Skeletal muscle satellite cell (primary cell): ENCODE data around the gene ADD3.
"Not testable (repeated sequence)": the region's sequence is repeated elsewhere in the genome, so short reads cannot be mapped to it uniquely, and the experiment has no call there.

Experiments
- H3K27me3 ChIP-seq: 2 replicates; pipeline ENCODE4 v1.7.0; 2013; ENCODE audit warnings: low read length; ENCODE audit not compliant: control insufficient read depth, insufficient read depth
- H3K36me3 ChIP-seq: 2 replicates; pipeline ENCODE4 v1.7.0; 2013; ENCODE audit warnings: mild to moderate bottlenecking, control low read depth, low read length; ENCODE audit not compliant: insufficient read depth
- H3K4me1 ChIP-seq: 2 replicates; pipeline ENCODE4 v1.7.0; 2013; ENCODE audit warnings: low read length; ENCODE audit not compliant: control insufficient read depth, insufficient read depth
- H3K4me2 ChIP-seq: 2 replicates; pipeline ENCODE4 v1.7.0; 2013; ENCODE audit warnings: mild to moderate bottlenecking, low read length
- H3K4me3 ChIP-seq: 2 replicates; pipeline ENCODE4 v1.7.0; 2013; ENCODE audit warnings: low read length
- H3K9ac ChIP-seq: 2 replicates; pipeline ENCODE4 v1.7.0; 2013; ENCODE audit warnings: mild to moderate bottlenecking, low read depth, low read length, moderate library complexity
- H3K9me3 ChIP-seq: replicated peaks from 2 replicates; pipeline ENCODE4 v1.7.0; 2013; ENCODE audit warnings: mild to moderate bottlenecking, control low read depth, low read length

The ADD3 gene

DNA sequence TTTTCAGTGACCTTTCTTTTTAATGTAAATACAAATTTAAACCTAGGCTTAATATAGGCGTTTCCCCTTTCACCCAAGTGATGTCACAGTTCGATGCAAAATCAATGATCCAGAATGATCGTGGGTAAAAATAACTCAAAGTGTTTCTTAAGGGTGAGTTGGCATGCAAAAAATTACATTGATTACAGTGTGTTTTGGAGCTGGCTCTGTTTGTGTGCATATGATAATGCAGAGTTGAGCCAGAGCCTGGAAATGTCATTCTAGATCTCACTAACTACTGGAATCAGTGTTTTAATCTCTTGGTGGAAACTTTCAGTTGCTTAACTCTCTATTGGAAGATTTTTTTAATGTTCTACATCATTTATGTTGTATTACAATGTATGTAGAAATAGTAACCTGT, 127.1 kb downstream of the ADD3 start:
- Histone ChIP-seq H3K9me3 (no peaks in the 10 kb centered on the region), H3K27me3 (no peaks in the 10 kb centered on the region), H3K4me3 (no peak overlapping the region), H3K4me1 (peaks cover 4% of the 10 kb centered on the region), H3K9ac (no peak overlapping the region), H3K36me3 (peaks cover 22% of the 10 kb centered on the region), H3K4me2 (no peak overlapping the region)

DNA sequence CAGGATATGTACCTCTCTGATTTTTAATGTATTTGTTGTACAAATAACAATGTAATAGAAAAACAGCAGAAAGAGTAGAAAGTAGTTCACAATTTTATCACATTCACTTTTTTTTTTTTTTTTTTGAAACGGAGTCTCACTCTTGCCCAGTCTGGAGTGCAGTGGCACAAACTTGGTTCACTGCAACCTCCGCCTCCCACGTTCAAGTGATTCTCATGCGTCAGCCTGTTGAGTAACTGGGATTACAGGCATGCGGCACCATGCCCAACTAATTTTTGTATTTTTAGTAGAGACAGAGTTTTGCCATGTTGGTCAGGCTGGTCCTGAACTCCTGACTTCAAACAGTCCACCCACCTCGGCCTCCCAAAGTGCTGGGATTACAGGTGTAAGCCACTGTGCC, 128.1 kb downstream of the ADD3 start:
- H3K9me3 ChIP-seq, H3K4me3 ChIP-seq: not testable (repeated sequence)
- peaks cover 17% of the 10 kb centered on the region for H3K36me3 ChIP-seq

DNA sequence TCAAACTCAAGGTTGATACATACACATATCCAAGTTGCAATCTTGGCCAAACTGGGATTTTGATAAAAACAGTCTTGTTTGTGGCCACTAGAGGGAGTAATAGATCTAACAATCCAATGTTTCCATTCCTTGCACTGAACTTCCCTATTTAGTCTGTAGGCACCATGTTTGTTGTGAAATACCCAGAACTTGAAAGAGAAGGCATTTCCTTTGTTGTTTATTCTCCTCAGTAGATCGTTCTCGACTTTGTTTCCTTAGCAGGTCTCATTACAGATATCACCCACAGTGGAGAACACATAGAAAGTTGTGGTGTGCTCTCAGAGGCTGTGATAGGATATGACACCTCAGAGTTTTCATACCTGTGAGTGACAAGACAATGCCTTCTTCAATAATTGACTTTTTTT, 129.4 kb downstream of the ADD3 start:
- Histone ChIP-seq H3K4me2 (peak overlapping the region; percentile 47), H3K27me3 (no peaks in the 10 kb centered on the region), H3K9me3 (no peaks in the 10 kb centered on the region), H3K36me3 (peaks cover 6% of the 10 kb centered on the region), H3K4me3 (no peak overlapping the region), H3K4me1 (peaks cover 8% of the 10 kb centered on the region), H3K9ac (no peak overlapping the region)

More for the DNA sequence above, 128.1 kb downstream of the ADD3 start:
- not testable (repeated sequence) for H3K4me1 ChIP-seq, H3K4me2 ChIP-seq, H3K9ac ChIP-seq, H3K27me3 ChIP-seq

DNA sequence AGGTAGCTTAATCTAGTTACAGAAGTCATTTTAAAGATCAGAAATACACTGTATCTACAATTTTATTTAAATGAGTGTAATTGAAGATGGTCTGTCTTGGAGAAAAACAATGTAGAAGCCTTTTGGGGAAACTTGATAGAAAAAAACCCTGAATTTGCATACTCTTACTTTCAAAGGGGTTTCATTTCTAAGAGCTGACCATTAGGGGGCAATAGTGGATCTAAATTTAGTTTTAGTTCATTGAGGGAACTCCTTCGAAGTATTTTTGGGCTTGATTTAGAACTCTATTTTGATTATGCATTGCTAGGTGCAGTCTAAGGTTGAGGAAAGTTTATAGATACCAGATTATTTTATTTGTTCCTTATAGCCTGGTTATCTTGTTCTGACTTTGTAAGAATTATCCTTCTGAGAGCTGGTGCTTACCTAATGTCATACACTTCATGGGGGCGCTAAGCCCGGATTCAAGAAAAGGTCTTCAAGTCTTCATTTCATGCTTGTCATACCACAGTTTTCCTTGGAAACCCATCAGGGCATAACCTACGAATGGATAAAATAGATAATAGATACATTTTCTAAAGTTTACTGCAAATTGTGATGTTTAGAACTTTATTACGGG, 130.5 kb downstream of the ADD3 start:
- Histone ChIP-seq H3K27me3 (no peaks in the 10 kb centered on the region), H3K4me2 (no peak overlapping the region), H3K36me3 (peaks cover 2% of the 10 kb centered on the region), H3K9ac (no peak overlapping the region), H3K4me1 (peaks cover 8% of the 10 kb centered on the region), H3K9me3 (no peaks in the 10 kb centered on the region), H3K4me3 (no peak overlapping the region)

DNA sequence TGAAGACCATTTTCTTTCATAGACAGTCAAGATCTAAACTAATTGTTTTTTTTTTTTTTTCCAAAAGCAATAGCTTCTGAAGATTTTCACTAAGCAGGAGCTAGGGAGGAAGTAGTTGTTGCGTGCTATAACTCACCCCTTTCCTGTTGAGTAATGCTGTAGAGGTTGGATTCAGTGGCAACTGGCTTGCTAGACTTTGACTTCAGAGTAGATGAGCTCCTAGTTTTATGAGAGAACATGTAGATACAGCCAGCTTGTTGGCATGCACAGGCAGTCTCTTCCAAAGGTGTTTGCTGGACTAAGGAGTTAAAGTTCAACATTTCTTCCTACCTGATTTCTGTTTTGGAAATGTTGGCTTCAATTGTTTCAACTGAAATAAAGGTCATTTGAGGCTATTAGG, 133.4 kb downstream of the ADD3 start:
- H3K27me3 ChIP-seq: no peaks in the 10 kb centered on the region
- no peak overlapping the region for H3K4me3 ChIP-seq
- H3K9me3 ChIP-seq: no peaks in the 10 kb centered on the region
- no peak overlapping the region for H3K4me2 ChIP-seq
- peaks cover 8% of the 10 kb centered on the region for H3K4me1 ChIP-seq
- no peaks in the 10 kb centered on the region for H3K36me3 ChIP-seq
- no peak overlapping the region for H3K9ac ChIP-seq

DNA sequence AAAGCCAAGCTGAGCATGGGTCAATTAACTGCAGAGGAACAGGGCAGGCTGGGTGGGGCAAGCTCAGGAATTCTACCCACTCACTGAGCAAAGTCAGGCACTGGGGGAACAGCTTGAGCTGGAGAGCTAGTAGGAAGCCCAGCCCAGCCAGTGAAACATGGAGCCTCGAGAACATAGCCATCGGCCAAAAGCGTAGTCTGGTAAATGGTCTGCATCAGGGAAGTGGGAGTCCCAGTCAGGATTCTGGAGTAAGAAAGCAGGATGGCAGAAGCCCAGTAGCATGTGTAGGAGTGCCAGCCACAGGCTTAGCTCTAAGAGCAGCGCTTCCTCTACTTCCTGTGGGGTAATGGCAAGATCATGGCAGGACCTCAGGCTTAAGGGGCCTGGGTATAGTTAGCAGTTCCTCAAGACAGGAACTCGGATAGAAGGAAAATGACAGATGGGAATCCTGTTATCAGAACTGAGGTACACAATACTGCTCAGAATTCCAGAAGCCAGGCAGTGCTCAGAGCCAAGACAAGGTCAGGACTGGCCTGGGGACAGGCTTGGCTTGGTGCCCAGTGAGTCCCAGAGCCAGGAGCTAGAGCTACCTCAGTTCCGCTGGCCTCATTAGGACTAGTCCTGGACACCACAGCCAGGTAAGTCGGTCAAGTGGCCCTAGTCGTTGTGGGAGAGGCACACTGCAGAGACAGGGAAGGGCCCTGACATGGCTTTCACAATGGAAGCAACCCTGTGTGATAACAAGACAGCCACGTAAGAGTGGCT, 134.3 kb downstream of the ADD3 start:
- peaks cover 8% of the 10 kb centered on the region for H3K4me1 ChIP-seq
- no peaks in the 10 kb centered on the region for H3K9me3 ChIP-seq
- H3K36me3 ChIP-seq: no peaks in the 10 kb centered on the region
- no peak overlapping the region for H3K9ac ChIP-seq
- no peaks in the 10 kb centered on the region for H3K27me3 ChIP-seq
- no peak overlapping the region for H3K4me2 ChIP-seq
- H3K4me3 ChIP-seq: no peak overlapping the region

DNA sequence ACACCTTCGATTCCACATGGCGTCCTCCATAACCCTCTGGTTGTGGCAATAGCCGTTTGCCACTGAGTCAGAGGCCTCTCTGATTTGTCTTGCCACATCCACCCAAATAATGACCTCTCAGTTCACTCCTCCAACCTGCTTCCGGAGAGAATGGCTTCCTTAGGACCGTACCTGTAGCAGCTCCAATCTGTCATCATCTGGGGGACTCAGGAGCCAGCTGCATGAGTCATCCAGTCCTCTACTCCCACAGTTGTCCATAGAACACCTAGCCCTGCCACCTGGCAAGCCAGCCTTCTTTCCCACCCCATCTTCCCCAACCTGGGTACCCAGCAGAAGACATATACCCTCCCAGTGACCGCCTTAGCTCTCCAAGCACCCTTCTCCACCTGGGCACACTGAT, 135.2 kb downstream of the ADD3 start:
- Histone ChIP-seq H3K4me1 (peaks cover 4% of the 10 kb centered on the region), H3K9ac (no peak overlapping the region), H3K36me3 (no peaks in the 10 kb centered on the region), H3K4me2 (no peak overlapping the region), H3K4me3 (no peak overlapping the region), H3K27me3 (peaks cover 2% of the 10 kb centered on the region), H3K9me3 (no peaks in the 10 kb centered on the region)

DNA sequence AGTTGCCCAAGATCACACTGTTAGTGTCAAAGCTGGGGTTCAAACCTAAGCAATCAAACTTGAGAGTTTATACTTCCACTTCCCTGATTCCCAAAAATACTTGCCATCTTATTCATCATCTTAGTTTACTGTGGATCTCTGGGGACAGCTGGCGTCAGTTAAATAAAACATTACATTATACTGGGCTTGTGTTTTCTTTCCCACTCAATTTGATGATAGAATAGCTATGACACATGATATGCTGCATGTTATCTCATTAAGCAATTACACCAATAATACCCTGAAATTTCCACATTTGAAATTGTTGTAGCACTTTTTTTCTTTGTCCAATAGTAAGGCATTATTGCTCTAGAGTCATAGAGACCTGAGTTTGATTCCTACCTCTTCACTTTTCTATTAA, 136.7 kb downstream of the ADD3 start:
- no peaks in the 10 kb centered on the region for H3K36me3 ChIP-seq
- H3K4me2 ChIP-seq: no peak overlapping the region
- peaks cover 10% of the 10 kb centered on the region for H3K27me3 ChIP-seq
- H3K9ac ChIP-seq: no peak overlapping the region
- no peak overlapping the region for H3K4me3 ChIP-seq
- no peaks in the 10 kb centered on the region for H3K9me3 ChIP-seq
- peaks cover 4% of the 10 kb centered on the region for H3K4me1 ChIP-seq

DNA sequence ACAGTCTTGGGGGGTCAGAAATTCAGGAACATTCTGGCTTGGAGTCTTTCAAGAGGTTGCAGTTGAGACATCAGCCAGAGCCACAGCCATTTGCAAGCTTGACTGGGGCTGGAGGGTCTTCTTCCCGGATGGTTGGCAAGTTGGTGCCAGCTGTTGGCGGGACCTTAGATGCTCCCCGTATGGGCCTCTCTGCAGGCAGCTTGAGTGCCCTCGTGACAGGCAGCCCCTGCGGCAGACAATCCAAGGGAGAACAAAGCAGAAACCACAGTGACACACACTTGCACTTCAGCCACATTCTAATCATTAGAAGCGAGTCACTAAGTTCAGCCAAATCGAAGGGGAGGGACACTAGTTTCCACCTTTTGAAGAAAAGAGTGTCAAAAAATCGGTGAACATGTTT, 140.2 kb downstream of the ADD3 start:
- H3K36me3 ChIP-seq: no peaks in the 10 kb centered on the region
- no peaks in the 10 kb centered on the region for H3K4me1 ChIP-seq
- no peak overlapping the region for H3K4me2 ChIP-seq
- no peak overlapping the region for H3K4me3 ChIP-seq
- H3K9me3 ChIP-seq: no peaks in the 10 kb centered on the region
- H3K27me3 ChIP-seq: peaks cover 19% of the 10 kb centered on the region
- no peak overlapping the region for H3K9ac ChIP-seq

DNA sequence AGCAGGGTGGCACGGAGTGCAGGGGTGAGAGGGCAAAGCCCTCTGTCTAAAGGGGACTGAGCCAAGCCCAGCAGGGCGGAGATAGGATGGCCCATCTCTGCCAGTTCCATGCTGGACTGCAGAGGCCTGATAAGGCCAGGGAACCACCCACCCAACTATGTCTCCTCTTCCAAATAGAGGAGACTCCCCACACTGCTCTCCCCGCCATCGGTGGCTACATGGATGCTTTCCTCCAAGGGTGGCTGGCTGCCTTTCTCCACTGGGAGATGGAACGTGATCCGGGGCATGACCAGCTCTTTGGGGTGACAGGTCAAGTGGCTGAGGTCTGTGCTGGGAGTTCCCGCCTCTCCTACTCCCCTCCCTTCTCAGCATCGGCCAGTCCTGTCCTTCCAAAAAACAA, 141.5 kb downstream of the ADD3 start:
- Histone ChIP-seq H3K36me3 (no peaks in the 10 kb centered on the region), H3K4me3 (no peak overlapping the region), H3K9me3 (no peaks in the 10 kb centered on the region), H3K4me1 (no peaks in the 10 kb centered on the region), H3K27me3 (peaks cover 19% of the 10 kb centered on the region), H3K9ac (no peak overlapping the region), H3K4me2 (no peak overlapping the region)

DNA sequence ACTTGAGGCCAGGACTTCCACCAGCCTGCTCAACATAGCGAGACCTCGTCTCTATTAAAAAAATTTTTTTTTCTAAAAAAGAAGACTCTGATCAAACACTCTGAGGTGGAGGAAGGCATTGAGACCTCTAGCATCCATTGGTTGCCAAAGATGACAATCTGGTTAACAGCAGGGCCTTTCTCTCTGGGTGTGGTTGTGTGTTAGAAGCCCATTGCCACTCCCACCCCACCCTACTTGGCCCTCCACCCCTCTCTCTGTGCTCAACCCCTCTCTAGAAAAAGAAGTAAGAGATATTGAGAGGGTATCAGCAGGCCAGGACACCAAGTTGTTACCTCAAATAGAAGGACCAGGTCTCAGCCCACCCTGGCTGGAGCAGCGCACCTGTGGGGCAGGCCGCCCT, 142.3 kb downstream of the ADD3 start:
- H3K4me2 ChIP-seq: no peak overlapping the region

DNA sequence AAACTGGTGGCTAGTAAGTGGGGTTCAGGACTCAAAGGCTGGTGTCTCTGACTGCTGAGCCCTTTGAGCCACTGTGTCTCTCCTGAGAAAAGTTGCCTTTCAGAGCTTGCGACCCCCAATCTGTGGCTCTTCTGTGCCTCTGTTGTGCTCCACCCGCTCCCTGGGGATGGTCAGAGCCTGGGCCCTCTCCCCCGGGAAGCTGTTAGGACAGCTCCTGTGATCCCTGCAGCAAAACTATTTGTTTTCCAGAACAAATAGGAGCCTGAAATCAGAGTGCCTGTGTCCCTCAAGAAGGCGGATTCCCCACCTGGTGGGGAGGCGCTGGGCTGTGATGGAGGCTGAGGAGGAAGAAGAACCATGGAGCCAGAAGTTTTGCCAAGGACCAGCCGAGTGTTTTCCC, 143.2 kb downstream of the ADD3 start:
- H3K9me3 ChIP-seq: no peaks in the 10 kb centered on the region
- H3K9ac ChIP-seq: no peak overlapping the region
- no peak overlapping the region for H3K4me3 ChIP-seq
- H3K4me1 ChIP-seq: no peaks in the 10 kb centered on the region
- H3K27me3 ChIP-seq: peaks cover 19% of the 10 kb centered on the region
- H3K4me2 ChIP-seq: no peak overlapping the region
- H3K36me3 ChIP-seq: no peaks in the 10 kb centered on the region

More for the DNA sequence above, 142.3 kb downstream of the ADD3 start:
- no peaks in the 10 kb centered on the region for H3K36me3 ChIP-seq
- H3K27me3 ChIP-seq: peaks cover 19% of the 10 kb centered on the region
- no peak overlapping the region for H3K4me3 ChIP-seq
- no peaks in the 10 kb centered on the region for H3K4me1 ChIP-seq
- H3K9me3 ChIP-seq: no peaks in the 10 kb centered on the region
- H3K9ac ChIP-seq: no peak overlapping the region
